Activated T-helper 17 cell treated with anti-CD3 and anti-CD28 coated beads, Interleukin-2, amount 50 U/mL, for 72 hours (primary cell): ENCODE data around the gene TTBK1. TPM values are rescaled to one million over a fixed set of nuclear protein-coding genes. Genes with fewer than 3 reads are reported as not detected.

Experiments
- ATAC-seq: fragments of 150-1000 bp; cut with Tn5 transposase; replicated peaks from 2 replicates; pipeline ENCODE4 v1.10.0; 2021; ENCODE audit warnings: mild to moderate bottlenecking, moderate library complexity
- H3K27ac Mint-ChIP-seq: one replicate; pipeline ENCODE4 v1.8.0; 2022; ENCODE audit warnings: mixed read lengths
- H3K27me3 Mint-ChIP-seq: one replicate; pipeline ENCODE4 v1.8.0; 2022; ENCODE audit warnings: mixed read lengths
- H3K36me3 Mint-ChIP-seq: one replicate; pipeline ENCODE4 v1.8.0; 2022; ENCODE audit warnings: low read depth, mild to moderate bottlenecking, mixed read lengths
- H3K4me1 Mint-ChIP-seq: one replicate; pipeline ENCODE4 v1.8.0; 2022; ENCODE audit warnings: mixed read lengths
- H3K4me3 Mint-ChIP-seq: one replicate; pipeline ENCODE4 v1.8.0; 2022; ENCODE audit warnings: mild to moderate bottlenecking, mixed read lengths
- H3K9me3 Mint-ChIP-seq: one replicate; pipeline ENCODE4 v1.8.0; 2022; ENCODE audit warnings: mixed read lengths
- total RNA-seq, 2 donors: library from RNA; stranded (reverse); gene quantifications; one replicate each; pipeline ENCODE4 v1.2.3, GENCODE V29; 2022

TTBK1 gene
- total RNA-seq, 2 donors from 2014 or later: 2.2 to 3.6 TPM

- no peaks in the 10 kb centered on the region for H3K9me3 Mint-ChIP-seq
- H3K36me3 Mint-ChIP-seq: no peaks in the 10 kb centered on the region
- no peak for ATAC-seq
- H3K4me1 Mint-ChIP-seq: no peaks in the 10 kb centered on the region
- H3K27me3 Mint-ChIP-seq: peaks cover 12% of the 10 kb centered on the region
- no peak overlapping the region for H3K4me3 Mint-ChIP-seq
- no peak overlapping the region for H3K27ac Mint-ChIP-seq
These were observed 47.1 kb downstream of the TTBK1 start for GRCh38 chr6:43290339-43290904.

GRCh38 chr6:43290905-43291355, 47.6 kb downstream of the TTBK1 start:
- Mint-ChIP-seq H3K27me3 (peaks cover 7% of the 10 kb centered on the region), H3K9me3 (no peaks in the 10 kb centered on the region), H3K4me3 (no peak overlapping the region), H3K27ac (no peak overlapping the region), H3K4me1 (no peaks in the 10 kb centered on the region), H3K36me3 (no peaks in the 10 kb centered on the region)
- ATAC-seq: no peak

GRCh38 chr6:43291708-43292107, 48.4 kb downstream of the TTBK1 start:
- Mint-ChIP-seq H3K27me3 (peaks cover 4% of the 10 kb centered on the region), H3K4me3 (no peak overlapping the region), H3K9me3 (no peaks in the 10 kb centered on the region), H3K4me1 (no peaks in the 10 kb centered on the region), H3K27ac (no peak overlapping the region), H3K36me3 (no peaks in the 10 kb centered on the region)
- ATAC-seq: no peak

GRCh38 chr6:43292341-43292740, 49.1 kb downstream of the TTBK1 start:
- no peaks in the 10 kb centered on the region for H3K4me1 Mint-ChIP-seq
- no peak overlapping the region for H3K4me3 Mint-ChIP-seq
- no peak overlapping the region for H3K27ac Mint-ChIP-seq
- no peaks in the 10 kb centered on the region for H3K36me3 Mint-ChIP-seq
- H3K27me3 Mint-ChIP-seq: no peaks in the 10 kb centered on the region
- no peaks in the 10 kb centered on the region for H3K9me3 Mint-ChIP-seq
- no peak for ATAC-seq

GRCh38 chr6:43292763-43293318, 49.6 kb downstream of the TTBK1 start:
- no peaks in the 10 kb centered on the region for H3K9me3 Mint-ChIP-seq
- ATAC-seq: no peak
- H3K4me1 Mint-ChIP-seq: no peaks in the 10 kb centered on the region
- H3K27ac Mint-ChIP-seq: no peak overlapping the region
- H3K27me3 Mint-ChIP-seq: no peaks in the 10 kb centered on the region
- H3K36me3 Mint-ChIP-seq: no peaks in the 10 kb centered on the region
- H3K4me3 Mint-ChIP-seq: no peak overlapping the region

- no peak overlapping the region for H3K27ac Mint-ChIP-seq
- H3K4me1 Mint-ChIP-seq: no peaks in the 10 kb centered on the region
- H3K27me3 Mint-ChIP-seq: no peaks in the 10 kb centered on the region
- no peak for ATAC-seq
- H3K4me3 Mint-ChIP-seq: no peak overlapping the region
- no peaks in the 10 kb centered on the region for H3K9me3 Mint-ChIP-seq
- H3K36me3 Mint-ChIP-seq: no peaks in the 10 kb centered on the region
These were observed 50.4 kb downstream of the TTBK1 start for GRCh38 chr6:43293698-43294097.

- no peak overlapping the region for H3K4me3 Mint-ChIP-seq
- H3K27ac Mint-ChIP-seq: no peak overlapping the region
- no peaks in the 10 kb centered on the region for H3K27me3 Mint-ChIP-seq
- no peak for ATAC-seq
- no peaks in the 10 kb centered on the region for H3K36me3 Mint-ChIP-seq
- H3K4me1 Mint-ChIP-seq: no peaks in the 10 kb centered on the region
- no peaks in the 10 kb centered on the region for H3K9me3 Mint-ChIP-seq
These were observed 51.3 kb downstream of the TTBK1 start for GRCh38 chr6:43294536-43294935.

- no peaks in the 10 kb centered on the region for H3K36me3 Mint-ChIP-seq
- H3K4me3 Mint-ChIP-seq: no peak overlapping the region
- no peaks in the 10 kb centered on the region for H3K9me3 Mint-ChIP-seq
- H3K27ac Mint-ChIP-seq: no peak overlapping the region
- peaks cover 6% of the 10 kb centered on the region for H3K27me3 Mint-ChIP-seq
- ATAC-seq: no peak
- H3K4me1 Mint-ChIP-seq: peaks cover 6% of the 10 kb centered on the region
These were observed 52.2 kb downstream of the TTBK1 start for GRCh38 chr6:43295456-43295855.

GRCh38 chr6:43296780-43297497, 53.7 kb downstream of the TTBK1 start:
- Mint-ChIP-seq H3K4me3 (no peak overlapping the region), H3K27me3 (peaks cover 6% of the 10 kb centered on the region), H3K27ac (no peak overlapping the region), H3K4me1 (peaks cover 6% of the 10 kb centered on the region), H3K9me3 (no peaks in the 10 kb centered on the region), H3K36me3 (no peaks in the 10 kb centered on the region)
- ATAC-seq: no peak

GRCh38 chr6:43297644-43298564, 54.6 kb downstream of the TTBK1 start, which contains the start of gene SLC22A7:
SLC22A7 (plus strand) TSS chr6:43298260; CDS start chr6:43298359, 99 bp downstream.
- no peak for ATAC-seq
- Mint-ChIP-seq H3K4me3 (no peak within 1 kb of the TSS), H3K36me3 (no peaks in the 10 kb centered on the region), H3K9me3 (no peaks in the 10 kb centered on the region), H3K4me1 (peaks cover 6% of the 10 kb centered on the region), H3K27ac (no peak within 1 kb of the TSS), H3K27me3 (peaks cover 6% of the 10 kb centered on the region)

GRCh38 chr6:43298565-43299337, 55.5 kb downstream of the TTBK1 start:
- no peak overlapping the region for H3K4me3 Mint-ChIP-seq

GRCh38 chr6:43299338-43300293, 56.3 kb downstream of the TTBK1 start:
- no peak for ATAC-seq
- Mint-ChIP-seq H3K27me3 (peaks cover 6% of the 10 kb centered on the region), H3K4me3 (no peak overlapping the region), H3K36me3 (no peaks in the 10 kb centered on the region), H3K9me3 (no peaks in the 10 kb centered on the region), H3K4me1 (peaks cover 6% of the 10 kb centered on the region), H3K27ac (no peak overlapping the region)

More at GRCh38 chr6:43298565-43299337, 55.5 kb downstream of the TTBK1 start:
- H3K27me3 Mint-ChIP-seq: peaks cover 6% of the 10 kb centered on the region
- no peak overlapping the region for H3K27ac Mint-ChIP-seq
- H3K9me3 Mint-ChIP-seq: no peaks in the 10 kb centered on the region
- no peak for ATAC-seq
- peaks cover 6% of the 10 kb centered on the region for H3K4me1 Mint-ChIP-seq
- H3K36me3 Mint-ChIP-seq: no peaks in the 10 kb centered on the region
